Activated T-helper 1 cell treated with anti-CD3 and anti-CD28 coated beads, Interleukin-2, amount 50 U/mL, for 16 hours (primary cell): Measurements from ENCODE around the gene UTRN.
A peak's percentile ranks its signal among the peaks of the same experiment; 100 is the strongest.

Experiments used
- DNase-seq, 2 donors: peaks; one replicate each; pipeline ENCODE4 v3.0.0-alpha.2; 2020; ENCODE audit warnings: low read depth in 1 of 2, low spot score in 1 of 2

UTRN gene

GRCh38 chr6:144283646-144284477, 1.3 kb upstream of the UTRN start:
- no peak for DNase-seq

GRCh38 chr6:144284478-144284782, 705 bp upstream of the UTRN start:
- no peak for DNase-seq

GRCh38 chr6:144285548-144285797, 338 bp downstream of the UTRN start:
- DNase-seq: no peak

GRCh38 chr6:144285798-144286502, 815 bp downstream of the UTRN start:
- DNase-seq: peak in 1 of 2 donors; percentile 11

DNA sequence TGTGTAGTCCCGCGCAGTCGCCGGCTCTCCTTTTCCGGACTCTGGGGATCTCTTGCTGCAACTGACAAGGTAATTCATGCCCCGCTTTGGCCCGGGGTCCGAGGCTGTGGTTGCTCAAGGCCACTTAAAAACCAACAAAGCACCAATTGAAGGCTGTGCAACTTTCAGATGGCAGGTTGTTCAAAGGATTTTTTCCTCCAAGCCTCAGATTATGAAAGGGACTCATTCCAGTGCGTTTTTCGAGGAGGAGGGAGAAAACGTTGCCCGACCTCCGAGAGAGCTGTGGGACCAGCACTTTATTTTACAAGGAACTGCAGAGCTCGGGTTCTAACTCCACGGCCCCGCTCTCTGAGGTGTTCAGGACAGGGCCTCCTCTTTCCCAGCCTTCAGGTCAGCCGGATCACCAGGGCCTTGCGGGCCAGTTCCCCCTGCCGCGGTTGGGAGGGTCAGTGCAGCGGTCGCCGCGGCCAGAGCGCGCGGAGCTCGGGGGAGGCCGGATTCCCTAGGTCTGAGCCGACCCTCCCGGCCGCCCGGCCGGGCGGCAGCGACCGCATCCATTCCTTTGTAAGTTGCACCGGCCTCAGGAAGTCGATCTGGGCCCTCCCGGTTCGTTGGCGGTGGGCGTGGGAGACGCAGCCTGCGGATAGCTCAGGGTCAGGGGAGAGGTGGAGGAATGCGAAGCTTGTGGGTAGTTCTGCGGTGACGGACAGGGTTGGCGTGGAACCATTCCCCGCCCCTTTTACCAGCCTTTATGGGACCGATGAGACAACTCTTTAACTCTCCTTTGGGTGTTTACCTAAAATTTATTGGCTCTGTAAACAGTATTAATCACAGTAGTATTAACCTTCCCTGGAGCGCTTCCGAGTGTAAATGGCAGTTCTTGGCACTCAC, 1.6 kb downstream of the UTRN start:
- DNase-seq: no peak

DNA sequence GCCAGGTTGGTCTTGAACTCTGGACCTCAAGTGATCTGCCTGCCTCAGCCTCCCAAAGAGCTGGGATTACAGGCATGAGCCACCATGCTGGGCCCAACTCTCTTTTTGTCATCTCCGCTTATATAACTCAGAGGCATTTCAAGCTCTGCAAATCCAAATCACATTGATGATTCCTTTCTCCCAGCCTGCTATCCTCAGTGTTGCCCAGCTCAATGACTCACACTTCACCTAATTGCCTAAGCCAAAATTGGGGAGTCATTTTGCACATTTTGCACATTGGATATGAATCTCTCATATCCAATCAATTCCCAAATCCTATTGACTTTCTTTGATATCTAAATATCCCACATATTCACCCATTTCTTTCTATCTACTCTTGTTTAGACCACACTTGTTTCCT, 3.9 kb downstream of the UTRN start:
- DNase-seq: no peak

DNA sequence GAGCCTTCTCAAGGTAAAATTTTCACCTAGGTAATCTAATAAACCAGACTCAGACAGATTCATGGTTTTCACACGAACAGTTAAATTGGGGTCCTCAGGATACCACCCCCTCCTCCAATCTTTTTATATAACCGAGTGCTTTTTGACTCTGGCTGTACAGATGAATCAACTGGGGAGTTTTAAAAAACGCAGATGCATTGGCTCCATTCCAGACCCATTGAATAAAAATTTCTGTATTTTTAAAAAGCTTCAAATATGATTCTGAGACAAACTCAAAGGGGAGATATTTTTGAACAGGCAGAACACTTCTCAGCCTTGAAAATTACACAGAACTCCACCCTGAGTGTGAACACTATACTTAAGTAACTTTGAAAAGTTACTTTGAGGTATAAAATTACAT, 7.2 kb downstream of the UTRN start:
- no peak for DNase-seq

GRCh38 chr6:144294016-144294415, 8.9 kb downstream of the UTRN start:
- no peak for DNase-seq

- DNase-seq: no peak
Observed at GRCh38 chr6:144295211-144295610, 10.1 kb downstream of the UTRN start.

- no peak for DNase-seq
Observed at GRCh38 chr6:144295981-144296767, 11.0 kb downstream of the UTRN start.

DNA sequence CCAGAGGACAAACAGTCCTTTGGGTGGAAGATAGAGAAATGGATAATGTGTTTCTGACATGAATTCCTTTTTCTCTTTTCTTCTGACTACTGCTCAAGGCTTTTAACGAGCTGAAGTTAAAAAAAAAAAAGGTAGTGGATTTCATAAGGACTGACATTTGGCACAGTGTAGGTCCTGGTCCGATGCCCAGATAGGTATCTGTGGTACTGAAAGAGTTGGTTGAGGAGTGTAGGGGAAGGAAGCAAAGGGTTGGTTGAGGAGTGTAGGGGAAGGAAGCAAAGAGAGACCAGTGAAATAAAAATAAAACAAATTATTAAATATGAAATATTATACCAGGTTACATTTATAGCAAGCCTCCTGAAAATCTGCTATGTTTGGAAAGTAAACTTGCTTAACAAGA, 11.8 kb downstream of the UTRN start:
- DNase-seq: no peak

- DNase-seq: no peak
Observed at GRCh38 chr6:144297511-144298100, 12.5 kb downstream of the UTRN start.

DNA sequence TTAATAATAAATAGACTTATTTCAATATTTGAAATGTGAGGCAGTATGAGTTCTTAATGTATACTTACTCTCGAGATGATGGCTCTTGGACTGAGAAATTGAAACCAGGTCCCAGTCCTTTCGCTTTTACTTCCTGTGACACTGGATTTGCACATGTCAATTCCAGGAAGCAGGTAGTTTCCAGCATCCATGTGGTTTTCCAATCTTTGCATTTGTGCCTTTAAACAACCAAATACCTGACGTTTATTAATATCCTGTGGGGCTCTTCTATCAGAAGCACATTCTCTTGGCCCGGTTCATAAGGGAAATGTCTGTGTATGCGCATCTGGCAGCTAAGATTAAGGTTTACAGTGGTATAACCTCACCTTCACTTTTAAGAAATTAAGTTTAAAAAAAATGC, 13.1 kb downstream of the UTRN start:
- no peak for DNase-seq

- DNase-seq: no peak
Observed at GRCh38 chr6:144298916-144299315, 13.8 kb downstream of the UTRN start.

- no peak for DNase-seq
Observed at GRCh38 chr6:144302701-144303372, 17.7 kb downstream of the UTRN start.

DNA sequence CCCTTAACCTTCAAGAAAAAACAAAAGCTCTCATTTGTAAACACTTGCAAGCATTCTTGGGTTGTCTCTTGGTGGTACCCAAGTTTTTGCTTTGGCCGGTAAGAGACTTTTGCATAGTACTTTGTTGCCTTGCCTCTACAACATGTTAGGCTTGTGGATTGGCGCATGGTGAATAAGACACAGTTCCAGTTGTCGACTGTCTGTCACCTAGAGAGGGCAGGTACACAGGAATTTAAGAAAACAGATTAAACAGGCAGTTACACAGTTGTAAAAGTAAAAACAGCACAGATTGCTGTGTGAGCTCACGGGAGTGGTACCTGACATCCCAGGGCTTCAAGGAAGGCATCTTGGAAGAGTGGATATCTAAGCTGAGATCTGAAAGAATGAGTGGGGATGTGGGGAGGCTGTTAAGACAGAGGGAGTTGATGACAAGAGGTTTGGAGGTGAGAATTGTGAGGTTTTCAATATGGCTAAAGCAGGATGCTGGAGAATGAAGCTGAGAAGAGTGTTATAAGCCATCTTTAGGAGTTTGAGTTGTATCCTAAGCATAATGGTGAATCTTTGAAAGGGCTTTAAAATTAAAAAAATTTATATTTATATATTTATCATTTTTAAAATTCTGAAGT, 19.2 kb downstream of the UTRN start:
- no peak for DNase-seq

GRCh38 chr6:144305567-144305966, 20.4 kb downstream of the UTRN start:
- DNase-seq: no peak

DNA sequence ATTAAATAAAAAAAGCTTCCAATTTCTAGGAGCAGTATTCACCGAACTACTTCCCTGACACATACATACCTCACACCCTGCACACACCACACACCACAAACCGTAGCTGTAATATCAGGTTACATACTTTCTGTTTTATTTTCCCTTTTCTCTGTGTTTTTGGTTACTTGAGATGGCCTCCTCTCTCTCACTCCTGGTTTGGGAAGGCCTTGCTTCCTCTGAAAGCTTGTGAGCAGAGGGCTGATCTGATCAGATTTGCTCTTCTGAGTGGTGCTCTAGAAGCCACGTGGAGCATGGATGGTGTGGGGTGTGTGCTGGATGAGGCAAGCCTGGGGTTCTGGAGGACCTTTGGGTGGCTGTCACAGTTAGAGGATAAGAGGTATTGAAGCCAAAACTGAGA, 20.9 kb downstream of the UTRN start:
- no peak for DNase-seq

- DNase-seq: no peak
Observed at GRCh38 chr6:144307880-144308279, 22.7 kb downstream of the UTRN start.

DNA sequence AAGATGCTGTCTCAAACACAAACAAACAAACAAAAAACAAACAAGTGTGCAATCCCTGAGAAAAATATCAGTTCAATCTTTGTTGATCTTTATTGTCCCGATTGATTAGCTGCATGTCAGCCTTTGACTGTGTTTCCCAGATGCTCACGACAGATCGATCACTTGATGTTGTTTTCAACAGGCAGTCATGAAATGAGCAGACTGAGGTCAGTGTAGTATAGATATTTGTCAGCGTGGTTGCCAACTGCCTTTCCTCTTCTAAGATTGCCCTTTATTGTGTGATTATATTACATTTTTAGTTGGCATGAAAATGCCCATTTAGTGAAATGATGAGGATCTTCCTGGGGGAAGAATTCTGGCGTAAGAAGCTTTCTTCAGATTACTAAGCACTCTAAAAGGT, 25.6 kb downstream of the UTRN start:
- DNase-seq: no peak
